ENCODE data around the gene WIPF3.

Gene WIPF3

GRCh38 chr7:29806208-29806994, at the start of gene WIPF3:
Gene WIPF3, plus strand, starts transcription at chr7:29806508. Its CDS starts 28,217 bp downstream, at chr7:29834725.
- no peak for DNase-seq

- DNase-seq = no peak
These were observed 43.0 kb upstream of the WIPF3 start for GRCh38 chr7:29763266-29763665.

- DNase-seq = no peak
These were observed 42.1 kb upstream of the WIPF3 start for GRCh38 chr7:29764227-29764626.

- DNase-seq = no peak
These were observed 40.8 kb upstream of the WIPF3 start for GRCh38 chr7:29765490-29765889.

GRCh38 chr7:29770371-29770770, 35.9 kb upstream of the WIPF3 start:
- no peak for DNase-seq

- no peak for DNase-seq
These were observed 35.1 kb upstream of the WIPF3 start for GRCh38 chr7:29771081-29771816.

- DNase-seq = no peak
These were observed 27.3 kb upstream of the WIPF3 start for GRCh38 chr7:29779017-29779416.

- DNase-seq = no peak
These were observed 26.0 kb upstream of the WIPF3 start for GRCh38 chr7:29780346-29780745.

GRCh38 chr7:29783671-29784070, 22.6 kb upstream of the WIPF3 start:
- DNase-seq = no peak

- no peak for DNase-seq
These were observed 12.8 kb upstream of the WIPF3 start for GRCh38 chr7:29793507-29793906.

- no peak for DNase-seq
These were observed 11.2 kb upstream of the WIPF3 start for GRCh38 chr7:29794959-29795629.

GRCh38 chr7:29795696-29796580, 10.4 kb upstream of the WIPF3 start:
- DNase-seq = no peak

GRCh38 chr7:29797112-29797944, 9.0 kb upstream of the WIPF3 start:
- DNase-seq = no peak

GRCh38 chr7:29798422-29798821, 7.9 kb upstream of the WIPF3 start:
- DNase-seq = no peak

- DNase-seq = no peak
These were observed 4.4 kb upstream of the WIPF3 start for GRCh38 chr7:29801929-29802328.

GRCh38 chr7:29805031-29805430, 1.3 kb upstream of the WIPF3 start:
- no peak for DNase-seq

- DNase-seq = no peak
These were observed 461 bp upstream of the WIPF3 start for GRCh38 chr7:29805886-29806207.

- DNase-seq = no peak
These were observed 910 bp downstream of the WIPF3 start for GRCh38 chr7:29806995-29807841.

GRCh38 chr7:29808075-29808801, 1.9 kb downstream of the WIPF3 start:
- DNase-seq = no peak

GRCh38 chr7:29809533-29810155, 3.3 kb downstream of the WIPF3 start:
- DNase-seq = no peak
